Stomach (tissue), 4 donors: ENCODE data around the gene TCAIM.

Experiments used
- CTCF ChIP-seq, 7 experiments: fragments of 450-650 bp in 4 of 7; fragments of 200-600 bp in 3 of 7; sonication (generic) in 3 of 7; IDR thresholded peaks; one replicate each; pipeline ENCODE4 v1.5.1; 2016 to 2019; ENCODE audit warnings: antibody characterized with exemption in 7 of 7, control low read depth in 2 of 7, mild to moderate bottlenecking in 1 of 7
- EP300 ChIP-seq: sonication (generic); formaldehyde crosslinking; IDR thresholded peaks from one replicate; pipeline ENCODE4 v1.6.1; 2017; ENCODE audit warnings: antibody characterized with exemption
- POLR2AphosphoS5 ChIP-seq, 3 donors: sonication (generic); formaldehyde crosslinking; IDR thresholded peaks; one replicate each; pipeline ENCODE4 v1.6.1; 2016; ENCODE audit warnings: antibody characterized with exemption in 3 of 3

- TF ChIP-seq CTCF (IDR thresholded peaks at IDR 0.05) (no peak), EP300 (no peak), POLR2AphosphoS5 (IDR thresholded peaks at IDR 0.05) (no peak)
Observed at GRCh38 chr3:44343421-44343820, 4.9 kb downstream of the TCAIM start.
